Fibroblast of mammary gland (primary cell): ENCODE data around the gene AADACL2.
"Not testable (repeated sequence)": the region's sequence is repeated elsewhere in the genome, so short reads cannot be mapped to it uniquely, and the experiment has no call there.

Experiments used
- DNase-seq: peaks from one replicate; pipeline ENCODE4 v3.0.0-alpha.2; 2010; ENCODE audit warnings: low read depth
- H3K4me3 ChIP-seq: 2 replicates; pipeline ENCODE4 v1.5.1; 2011; ENCODE audit warnings: low read depth, mild to moderate bottlenecking, low read length, moderate library complexity; ENCODE audit not compliant: control insufficient read depth
- CTCF ChIP-seq: conservative IDR thresholded peaks from 2 replicates; pipeline ENCODE4 v1.5.1; 2011; ENCODE audit warnings: low read depth, low read length, inconsistent platforms; ENCODE audit not compliant: control insufficient read depth, insufficient read depth

The AADACL2 gene

GRCh38 chr3:151777880-151778279 lies 44.2 kb downstream of the AADACL2 start:
- no peak for TF ChIP-seq CTCF
- DNase-seq: no peak
- H3K4me3 ChIP-seq: no peak overlapping the region

GRCh38 chr3:151787626-151788025 lies 53.9 kb downstream of the AADACL2 start:
- no peak overlapping the region for H3K4me3 ChIP-seq
- no peak for TF ChIP-seq CTCF
- peak; percentile 42 for DNase-seq

DNA sequence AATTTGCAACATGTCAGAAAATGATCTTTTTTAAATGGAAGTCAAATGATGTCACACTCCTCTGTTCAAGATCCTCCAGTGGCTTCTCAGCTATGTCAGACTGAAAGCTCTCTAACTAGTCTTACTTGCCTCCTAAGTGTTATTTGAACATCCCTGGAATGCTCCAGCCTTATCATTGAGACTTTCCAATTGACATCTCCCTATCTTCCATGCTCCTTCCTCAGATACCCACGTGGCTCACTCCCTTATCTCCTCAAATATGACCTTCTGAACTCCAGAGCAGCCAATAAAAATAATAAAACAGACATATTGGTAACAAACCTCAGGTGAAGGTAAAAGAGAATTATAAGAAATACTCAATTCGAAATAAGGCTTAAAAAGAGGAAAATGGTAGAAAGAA lies 54.7 kb downstream of the AADACL2 start:
- no peak for DNase-seq
- TF ChIP-seq CTCF: no peak
- H3K4me3 ChIP-seq: no peak overlapping the region

- no peak overlapping the region for H3K4me3 ChIP-seq
- no peak for TF ChIP-seq CTCF
- DNase-seq: peak; percentile 35
Measured at GRCh38 chr3:151789853-151790463, 56.2 kb downstream of the AADACL2 start.

DNA sequence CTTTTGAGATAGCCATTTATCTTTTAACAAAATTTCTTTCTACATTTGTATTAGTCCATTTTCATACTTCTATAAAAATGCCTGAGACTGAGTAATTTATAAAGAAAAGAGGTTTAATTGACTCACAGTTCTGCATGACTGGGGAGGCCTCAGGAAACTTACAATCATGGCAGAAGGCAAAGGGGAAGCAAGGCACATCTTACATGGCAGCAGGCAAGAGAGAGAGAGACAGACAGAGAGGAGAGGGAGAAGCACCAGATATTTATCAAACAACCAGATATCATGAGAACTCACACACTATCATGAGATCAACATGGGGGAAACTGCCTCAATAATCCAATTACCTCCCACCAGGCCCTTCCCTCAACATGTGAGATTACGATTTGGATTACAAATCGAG lies 57.0 kb downstream of the AADACL2 start:
- DNase-seq, H3K4me3 ChIP-seq: not testable (repeated sequence)

DNA sequence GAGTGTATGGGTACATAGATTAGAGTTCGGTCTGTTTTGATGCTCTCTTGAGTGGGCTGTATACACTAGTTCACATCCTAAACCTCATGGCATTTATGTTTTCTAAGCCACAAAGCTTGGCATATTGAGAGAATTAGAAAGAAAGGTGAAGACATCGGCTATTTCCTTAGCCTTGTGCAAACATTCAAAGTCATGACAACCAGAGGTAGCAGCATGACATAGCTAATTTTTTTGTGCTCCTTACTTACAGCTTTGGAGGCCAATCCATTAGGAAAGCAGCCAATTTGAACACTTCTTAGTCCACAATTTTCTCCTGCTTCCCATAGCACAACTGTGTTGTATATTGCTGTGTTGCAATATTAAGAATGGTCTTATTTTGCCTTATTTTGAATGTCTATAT lies 58.7 kb downstream of the AADACL2 start:
- H3K4me3 ChIP-seq: no peak overlapping the region
- DNase-seq: no peak
- no peak for TF ChIP-seq CTCF

GRCh38 chr3:151793636-151794035 lies 59.9 kb downstream of the AADACL2 start:
- TF ChIP-seq CTCF: no peak
- H3K4me3 ChIP-seq: no peak overlapping the region

More at GRCh38 chr3:151793636-151794035, 59.9 kb downstream of the AADACL2 start:
- no peak for DNase-seq
